H9 (cell line): Measurements from ENCODE around the gene MAML3. TPM values are rescaled to one million over a fixed set of nuclear protein-coding genes. Genes with fewer than 3 reads are reported as not detected.

Source experiments
- DNase-seq: peaks from one replicate; pipeline ENCODE4 v3.0.0-alpha.2; 2017
- H2AFZ ChIP-seq: one replicate; pipeline ENCODE4 v1.6.1; 2013; ENCODE audit warnings: mild to moderate bottlenecking, low read length, control low read depth, moderate library complexity
- H2AK5ac ChIP-seq: 2 replicates; pipeline ENCODE4 v1.6.1; 2013; ENCODE audit warnings: low read length, control low read depth, mixed read lengths; ENCODE audit not compliant: insufficient read length
- H2BK120ac ChIP-seq: one replicate; pipeline ENCODE4 v1.6.1; 2013; ENCODE audit warnings: low read depth, mild to moderate bottlenecking, low read length, control low read depth, inconsistent platforms; ENCODE audit not compliant: poor library complexity, severe bottlenecking
- H2BK12ac ChIP-seq: 2 replicates; pipeline ENCODE4 v1.6.1; 2013; ENCODE audit warnings: low read length, control low read depth, mixed read lengths, low read depth; ENCODE audit not compliant: insufficient read length
- H2BK15ac ChIP-seq: 2 replicates; pipeline ENCODE4 v1.6.1; 2013; ENCODE audit warnings: low read depth, low read length, control low read depth
- H2BK20ac ChIP-seq: one replicate; pipeline ENCODE4 v1.6.1; 2013; ENCODE audit warnings: low read depth, mild to moderate bottlenecking, low read length, control low read depth, inconsistent platforms; ENCODE audit not compliant: poor library complexity, severe bottlenecking
- H2BK5ac ChIP-seq: 2 replicates; pipeline ENCODE4 v1.6.1; 2013; ENCODE audit warnings: low read length, control low read depth, mixed read lengths; ENCODE audit not compliant: insufficient read length
- H3K14ac ChIP-seq: 2 replicates; pipeline ENCODE4 v1.6.1; 2013; ENCODE audit warnings: low read length, control low read depth; ENCODE audit not compliant: insufficient read depth
- H3K18ac ChIP-seq: 2 replicates; pipeline ENCODE4 v1.6.1; 2013; ENCODE audit warnings: low read depth, mild to moderate bottlenecking, mixed read lengths, low read length, control low read depth; ENCODE audit not compliant: insufficient read length
- H3K23ac ChIP-seq: 2 replicates; pipeline ENCODE4 v1.6.1; 2013; ENCODE audit warnings: low read length, control low read depth, mixed read lengths, low read depth; ENCODE audit not compliant: insufficient read length
- H3K23me2 ChIP-seq: 2 replicates; pipeline ENCODE4 v1.6.1; 2013; ENCODE audit warnings: low read depth, mild to moderate bottlenecking, mixed read lengths, low read length, control low read depth; ENCODE audit not compliant: insufficient read length, poor library complexity, severe bottlenecking
- H3K27ac ChIP-seq: 2 replicates; pipeline ENCODE4 v1.5.1; 2013; ENCODE audit warnings: low read length, control low read depth, mixed read lengths, low read depth; ENCODE audit not compliant: insufficient read length
- H3K27me3 ChIP-seq: 2 replicates; pipeline ENCODE4 v1.6.1; 2013; ENCODE audit warnings: low read length, control low read depth, inconsistent platforms; ENCODE audit not compliant: insufficient read depth
- H3K4ac ChIP-seq: 2 replicates; pipeline ENCODE4 v1.6.1; 2013; ENCODE audit warnings: low read depth, mild to moderate bottlenecking, control low read depth, inconsistent platforms, low read length, moderate library complexity
- H3K4me1 ChIP-seq: 2 replicates; pipeline ENCODE4 v1.6.1; 2013; ENCODE audit warnings: low read length, control low read depth, inconsistent platforms; ENCODE audit not compliant: insufficient read depth
- H3K4me2 ChIP-seq: 2 replicates; pipeline ENCODE4 v1.6.1; 2013; ENCODE audit warnings: low read length, control low read depth, mixed read lengths; ENCODE audit not compliant: insufficient read length, insufficient read depth
- H3K56ac ChIP-seq: 2 replicates; pipeline ENCODE4 v1.6.1; 2013; ENCODE audit warnings: low read depth, mild to moderate bottlenecking, mixed read lengths, low read length, control low read depth; ENCODE audit not compliant: insufficient read length
- H3K79me1 ChIP-seq: 2 replicates; pipeline ENCODE4 v1.6.1; 2013; ENCODE audit warnings: low read depth, mild to moderate bottlenecking, moderate library complexity, low read length, control low read depth, inconsistent platforms; ENCODE audit not compliant: insufficient read depth, poor library complexity, severe bottlenecking
- H3K79me2 ChIP-seq: 2 replicates; pipeline ENCODE4 v1.6.1; 2013; ENCODE audit warnings: low read length, control low read depth, inconsistent platforms; ENCODE audit not compliant: insufficient read depth
- H3K9ac ChIP-seq: 2 replicates; pipeline ENCODE4 v1.6.1; 2013; ENCODE audit warnings: low read length, control low read depth, mixed read lengths; ENCODE audit not compliant: insufficient read length; ENCODE audit errors: extremely low read depth
- H3K9me3 ChIP-seq: one replicate; pipeline ENCODE4 v1.6.1; 2013; ENCODE audit warnings: low read depth, low read length, inconsistent platforms; ENCODE audit not compliant: control insufficient read depth
- H3T11ph ChIP-seq: one replicate; pipeline ENCODE4 v1.6.1; 2013; ENCODE audit warnings: mild to moderate bottlenecking, low read length, control low read depth, inconsistent platforms
- H4K20me1 ChIP-seq: one replicate; pipeline ENCODE4 v1.6.1; 2013; ENCODE audit not compliant: control insufficient read depth, insufficient read length, insufficient read depth
- H4K5ac ChIP-seq: 2 replicates; pipeline ENCODE4 v1.6.1; 2013; ENCODE audit warnings: low read depth, mild to moderate bottlenecking, mixed read lengths, low read length, control low read depth; ENCODE audit not compliant: insufficient read length
- H4K8ac ChIP-seq: replicated peaks from 2 replicates; pipeline ENCODE4 v1.6.1; 2013; ENCODE audit warnings: low read length, control low read depth, mixed read lengths, low read depth; ENCODE audit not compliant: insufficient read length
- H4K91ac ChIP-seq: 2 replicates; pipeline ENCODE4 v1.6.1; 2013; ENCODE audit warnings: low read depth, mild to moderate bottlenecking, moderate library complexity, mixed read lengths, low read length, control low read depth; ENCODE audit not compliant: insufficient read length
- H3K27ac Mint-ChIP-seq, 3 experiments: 2 replicates in 2 of 3; 3 replicates in 1 of 3; pipeline ENCODE4 v1.8.0; 2020 to 2021; ENCODE audit warnings: mixed read lengths in 3 of 3, mild to moderate bottlenecking in 1 of 3, moderate library complexity in 1 of 3
- H3K27me3 Mint-ChIP-seq: 2 replicates; pipeline ENCODE4 v1.8.0; 2021; ENCODE audit warnings: low read depth, mild to moderate bottlenecking, moderate library complexity, mixed read lengths
- H3K36me3 Mint-ChIP-seq, 3 experiments: 2 replicates in 2 of 3; 3 replicates in 1 of 3; pipeline ENCODE4 v1.8.0; 2020 to 2021; ENCODE audit warnings: low read depth in 3 of 3, mixed read lengths in 3 of 3; ENCODE audit not compliant: insufficient read depth in 1 of 3
- H3K4me1 Mint-ChIP-seq, 2 experiments: 2 replicates each; pipeline ENCODE4 v1.8.0; 2020; ENCODE audit warnings: mixed read lengths in 2 of 2
- H3K4me3 Mint-ChIP-seq, 2 experiments: 2 replicates in 1 of 2; 3 replicates in 1 of 2; pipeline ENCODE4 v1.8.0; 2020 to 2021; ENCODE audit warnings: mild to moderate bottlenecking in 2 of 2, mixed read lengths in 2 of 2, moderate library complexity in 1 of 2
- H3K9me3 Mint-ChIP-seq, 2 experiments: 2 replicates in 1 of 2; 3 replicates in 1 of 2; pipeline ENCODE4 v1.8.0; 2020; ENCODE audit warnings: mild to moderate bottlenecking in 2 of 2, mixed read lengths in 2 of 2, moderate library complexity in 1 of 2
- CTCF ChIP-seq: fragments of 200-600 bp; sonication (generic); conservative IDR thresholded peaks from 3 replicates; pipeline ENCODE4 v1.8.0; 2021; ENCODE audit warnings: antibody characterized with exemption, mild to moderate bottlenecking
- WGBS: extraction: QIAGEN DNeasy Blood & Tissue Kit; methylation state at CpG from one replicate; pipeline ENCODE4 v1.1.7; 2013; ENCODE audit warnings: missing lambda C conversion rate, low lambda C conversion rate, mixed read lengths; ENCODE audit not compliant: insufficient read length; ENCODE audit errors: extremely low coverage; 5-methylcytosine and 5-hydroxymethylcytosine counted together
- total RNA-seq: library from RNA; stranded (reverse); gene quantifications from 2 replicates; pipeline ENCODE4 v1.2.1, GENCODE V29; 2021

Gene MAML3
- total RNA-seq, 1 experiment from 2014 or later: 3.9 TPM

GRCh38 chr4:140061659-140062289 is 92.2 kb downstream of the MAML3 start:
- H3K4ac ChIP-seq: no peak overlapping the region
- no peak overlapping the region for H2AK5ac ChIP-seq
- H3K79me2 ChIP-seq: no peaks in the 10 kb centered on the region
- H3K79me1 ChIP-seq: no peaks in the 10 kb centered on the region
- H3K4me1 ChIP-seq: no peaks in the 10 kb centered on the region
- peaks cover 6 to 8% of the 10 kb centered on the region in 2 experiments; a peak in 3 of 4 replicates for H3K4me1 Mint-ChIP-seq
- H3K23ac ChIP-seq: no peak overlapping the region
- no peak overlapping the region for H3K56ac ChIP-seq
- H3K4me2 ChIP-seq: no peak overlapping the region
- H3K23me2 ChIP-seq: no peaks in the 10 kb centered on the region
- WGBS: no CpG with 5 or more reads among the region's 3 CpGs
- H2BK5ac ChIP-seq: no peak overlapping the region
- H3K27ac Mint-ChIP-seq: no peak overlapping the region
- no peaks in the 10 kb centered on the region for H3K36me3 Mint-ChIP-seq
- H3K9me3 Mint-ChIP-seq: no peaks in the 10 kb centered on the region
- no peak overlapping the region for H3K4me3 Mint-ChIP-seq
- H3K27ac ChIP-seq: no peak overlapping the region
- no peak overlapping the region for H2BK20ac ChIP-seq
- no peak for TF ChIP-seq CTCF
- no peaks in the 10 kb centered on the region for H3K27me3 ChIP-seq
- H3K14ac ChIP-seq: no peak overlapping the region
- H3T11ph ChIP-seq: no peak overlapping the region
- H3K27me3 Mint-ChIP-seq: no peaks in the 10 kb centered on the region
- no peak overlapping the region for H4K5ac ChIP-seq
- no peaks in the 10 kb centered on the region for H4K20me1 ChIP-seq
- H2BK12ac ChIP-seq: no peak overlapping the region
- H3K18ac ChIP-seq: no peak overlapping the region
- no peak overlapping the region for H4K91ac ChIP-seq
- H2AFZ ChIP-seq: no peak overlapping the region
- H3K9me3 ChIP-seq: no peaks in the 10 kb centered on the region
- no peak overlapping the region for H2BK15ac ChIP-seq
- DNase-seq: no peak
- no peak overlapping the region for H4K8ac ChIP-seq
- H3K9ac ChIP-seq: no peak overlapping the region
- H2BK120ac ChIP-seq: no peak overlapping the region
